GM18867 (cell line): ENCODE data around the gene RBM19.
"Not testable (repeated sequence)": the region's sequence is repeated elsewhere in the genome, so short reads cannot be mapped to it uniquely, and the experiment has no call there.

ENCODE experiments used
- ATAC-seq: cut with Tn5 transposase; IDR thresholded peaks from one replicate; pipeline ENCODE4 v1.9.1; 2021; ENCODE audit warnings: mild to moderate bottlenecking, moderate library complexity; ENCODE audit not compliant: unreplicated experiment

RBM19 gene

DNA sequence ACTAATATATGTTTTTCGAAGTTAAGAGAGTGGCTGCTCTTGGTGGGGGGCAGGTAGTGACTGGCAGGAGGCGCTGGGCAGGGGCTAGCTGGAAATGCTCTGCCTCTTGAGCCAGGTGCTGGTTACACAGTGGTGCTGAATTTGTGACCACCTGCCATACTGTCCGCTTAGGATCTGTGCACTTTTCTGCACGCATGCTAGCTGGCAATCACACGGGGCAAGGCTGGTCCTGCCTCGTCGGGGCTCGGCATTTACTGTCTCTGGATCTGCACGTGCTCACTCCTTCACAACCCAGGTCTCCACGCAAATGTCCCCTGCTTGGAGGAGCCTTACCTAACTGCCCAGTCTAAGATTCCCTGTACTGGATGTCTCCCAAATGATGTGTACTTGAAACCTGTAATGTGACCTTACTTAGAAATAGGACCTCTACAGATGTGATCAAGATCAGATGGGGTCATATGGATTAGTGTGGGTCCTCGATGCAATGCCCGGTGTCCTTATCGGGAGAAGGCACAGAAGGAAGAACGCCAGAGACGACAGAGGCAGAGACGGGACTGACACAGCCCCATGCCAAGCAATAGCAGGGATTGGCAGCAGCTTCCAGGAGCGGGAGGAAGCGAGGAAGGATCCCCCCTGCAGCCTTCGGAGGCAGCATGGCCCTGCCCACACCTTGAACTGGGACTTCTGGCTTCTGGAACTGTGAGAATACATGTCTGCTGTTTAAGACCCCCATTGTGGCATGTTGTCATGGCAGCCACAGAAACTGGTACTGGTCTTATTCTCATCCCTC lies 59.5 kb downstream of the RBM19 start:
- ATAC-seq = no peak

DNA sequence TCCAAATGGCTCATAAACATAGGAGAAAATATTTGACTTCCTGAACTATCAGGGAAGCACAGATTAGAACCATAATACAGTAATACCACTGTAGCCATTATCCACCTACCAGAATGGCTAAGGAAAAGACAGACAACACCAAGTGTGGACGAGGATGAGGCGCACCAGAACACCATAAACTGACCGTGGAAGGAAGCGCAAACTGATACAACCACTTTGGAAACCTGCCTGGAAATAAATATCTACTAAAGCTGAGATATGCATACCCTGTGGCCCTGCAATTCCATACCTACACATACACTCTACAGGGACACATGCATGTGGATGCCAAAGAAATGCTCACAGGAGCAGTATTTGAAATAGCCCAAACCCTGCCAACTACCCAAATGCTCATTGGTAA lies 60.3 kb downstream of the RBM19 start:
- ATAC-seq = no peak

GRCh38 chr12:113903381-113903863 lies 62.7 kb downstream of the RBM19 start:
- no peak for ATAC-seq

DNA sequence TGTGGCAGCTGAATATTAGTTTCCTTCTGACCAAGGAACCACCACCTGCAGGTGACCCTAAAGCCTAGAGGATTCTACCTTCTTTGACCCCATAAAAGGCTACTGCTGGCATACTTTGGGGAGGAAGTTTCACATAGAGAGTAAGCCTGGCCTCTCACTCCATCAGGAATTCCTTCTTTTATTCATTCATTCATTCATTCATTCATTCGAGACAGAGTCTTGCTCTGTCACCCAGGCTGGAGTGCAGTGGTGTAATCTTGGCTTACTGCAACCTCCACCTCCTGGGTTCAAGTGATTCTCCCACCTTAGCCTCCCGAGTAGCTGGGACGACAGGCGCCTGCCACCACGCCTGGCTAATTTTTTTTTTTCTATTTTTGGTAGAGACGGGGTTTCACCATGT lies 64.8 kb downstream of the RBM19 start:
- not testable (repeated sequence) for ATAC-seq

GRCh38 chr12:113900716-113901115 lies 65.4 kb downstream of the RBM19 start:
- no peak for ATAC-seq

- ATAC-seq = no peak
Measured at GRCh38 chr12:113899561-113900471, 66.3 kb downstream of the RBM19 start.

DNA sequence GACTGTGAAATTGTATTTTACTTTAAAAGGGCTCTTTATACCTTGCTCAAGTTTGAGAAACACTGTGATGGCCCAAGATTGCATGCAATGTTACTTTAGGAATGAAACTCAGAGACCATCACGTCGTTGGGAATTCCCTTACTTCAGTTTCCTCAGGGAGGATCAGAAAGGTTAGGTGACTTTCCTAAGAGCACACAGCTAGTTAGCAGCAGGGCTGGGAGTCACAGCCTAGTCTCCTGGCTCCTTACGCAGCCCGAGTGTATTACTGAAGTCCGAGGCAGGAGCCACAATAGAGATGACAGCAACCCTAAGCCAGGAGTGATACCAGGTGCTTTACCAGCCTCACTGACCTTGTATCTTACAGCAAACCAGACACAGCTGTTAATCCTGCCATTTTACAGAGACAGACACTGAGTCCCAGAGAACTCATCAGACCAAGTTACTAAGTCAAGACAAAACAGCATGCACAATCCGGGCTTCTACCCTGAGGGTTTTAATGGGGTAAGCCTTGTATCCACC lies 67.0 kb downstream of the RBM19 start:
- no peak for ATAC-seq

DNA sequence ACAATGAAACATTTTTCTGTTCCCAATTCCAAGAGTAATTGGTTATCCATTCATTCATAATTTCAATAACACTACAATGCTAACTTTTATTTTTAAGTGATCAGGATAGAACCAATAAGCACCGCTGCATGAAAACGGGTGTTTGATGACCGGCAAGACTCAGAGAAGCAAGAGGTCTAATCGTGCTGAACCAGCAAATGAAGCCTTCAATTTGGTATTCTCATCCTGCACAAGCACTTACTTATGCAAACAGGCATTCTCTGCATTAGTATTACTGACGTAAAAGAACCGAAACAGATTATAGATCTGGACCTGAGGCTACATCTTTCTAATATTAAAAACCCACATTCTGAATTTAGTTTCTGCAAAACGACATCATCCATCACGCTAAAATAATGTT lies 67.7 kb downstream of the RBM19 start:
- no peak for ATAC-seq

- ATAC-seq = no peak
Measured at GRCh38 chr12:113897406-113897805, 68.7 kb downstream of the RBM19 start.

DNA sequence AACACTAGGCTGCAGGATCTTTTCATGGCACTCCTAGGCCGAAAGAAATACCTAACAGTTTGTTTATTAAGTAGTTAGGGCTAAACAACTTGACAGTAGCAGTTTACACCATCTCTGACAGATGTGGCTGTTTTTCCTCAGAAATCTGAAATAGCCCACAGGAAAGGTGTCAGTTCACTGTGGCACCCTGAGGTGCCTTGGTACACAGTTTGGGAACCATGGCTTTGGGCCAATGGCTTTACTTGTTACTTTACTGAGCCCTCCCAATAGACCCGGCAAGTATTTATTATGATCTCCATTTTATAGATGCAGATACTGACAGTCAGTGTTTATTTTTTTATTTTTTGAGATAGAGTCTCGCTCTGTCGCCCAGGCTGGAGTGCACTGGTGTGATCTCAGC lies 69.3 kb downstream of the RBM19 start:
- no peak for ATAC-seq

DNA sequence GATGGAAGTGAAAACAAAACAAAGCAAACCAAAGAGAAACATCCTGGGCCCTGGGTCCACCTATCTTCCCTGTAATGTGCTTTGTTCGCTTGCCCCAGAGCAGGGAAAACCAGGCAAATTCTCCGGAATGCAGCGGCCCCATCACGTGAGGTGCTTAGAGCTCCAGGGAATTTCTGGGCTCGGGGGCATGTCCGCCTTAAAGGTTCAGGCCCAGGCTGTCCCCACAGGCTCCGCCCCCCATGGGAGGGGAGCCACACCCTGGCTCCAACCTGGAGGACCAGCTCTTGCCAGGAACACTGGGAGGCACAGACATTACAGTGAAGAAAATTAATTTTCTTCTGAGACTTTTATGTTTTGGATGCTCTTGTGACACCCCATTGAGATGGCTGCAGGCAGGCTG lies 69.9 kb downstream of the RBM19 start:
- no peak for ATAC-seq

DNA sequence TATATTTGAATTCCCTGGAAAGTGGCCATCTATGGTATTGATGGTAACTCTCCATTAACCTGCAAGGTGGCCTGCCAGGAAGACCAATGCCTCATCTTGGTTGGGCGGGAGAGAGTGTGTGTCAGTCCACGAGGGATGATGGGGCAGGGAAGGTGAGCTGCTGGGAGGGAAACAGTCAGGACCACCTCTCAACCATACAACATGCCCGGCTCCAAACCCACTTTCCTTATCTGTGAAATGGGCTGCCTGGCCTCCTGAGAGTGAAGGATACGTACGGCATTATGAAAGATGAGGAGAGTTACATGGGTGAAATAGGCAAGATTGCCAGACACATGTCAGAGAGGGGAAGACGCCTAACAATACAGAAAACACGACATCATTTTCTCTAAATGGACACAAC lies 70.9 kb downstream of the RBM19 start:
- no peak for ATAC-seq

DNA sequence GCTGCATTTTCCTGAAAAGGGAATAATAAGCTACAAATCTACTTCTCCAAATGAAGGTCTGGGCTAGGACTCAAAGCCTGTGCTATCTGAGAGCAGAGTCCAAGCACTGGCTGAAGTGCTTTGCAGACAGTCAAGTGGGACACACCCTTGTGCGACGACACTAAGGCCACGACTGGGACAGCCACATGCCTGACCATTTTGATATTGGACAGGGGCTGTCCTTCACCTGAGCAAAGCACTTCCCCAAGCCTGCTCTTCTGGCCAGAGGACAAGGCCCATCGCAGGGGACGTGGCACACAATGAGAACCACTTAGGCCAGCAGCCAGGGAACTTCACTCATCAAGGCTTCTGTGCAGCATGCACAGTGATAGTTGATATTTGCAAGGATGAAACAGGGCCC lies 71.4 kb downstream of the RBM19 start:
- no peak for ATAC-seq

DNA sequence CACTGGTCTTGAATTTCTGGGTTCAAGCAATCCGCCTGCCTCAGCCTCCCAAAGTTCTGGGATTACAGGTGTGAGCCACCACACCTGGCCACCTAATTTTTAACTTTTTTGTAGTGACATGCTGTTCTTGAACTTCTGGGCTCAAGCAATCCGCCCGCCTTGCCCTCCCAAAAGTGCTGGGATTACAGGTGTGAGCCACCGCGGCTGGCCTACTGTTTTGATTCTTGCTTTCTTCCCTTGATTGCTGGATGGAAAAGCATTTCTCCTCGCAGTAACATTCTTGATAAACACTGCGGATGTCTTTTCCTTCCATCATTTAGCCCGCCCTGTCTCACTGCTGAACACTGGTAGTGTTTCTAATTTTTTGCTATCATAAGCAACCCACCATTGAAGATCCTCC lies 72.9 kb downstream of the RBM19 start:
- ATAC-seq = no peak

GRCh38 chr12:113892556-113892955 lies 73.6 kb downstream of the RBM19 start:
- no peak for ATAC-seq

DNA sequence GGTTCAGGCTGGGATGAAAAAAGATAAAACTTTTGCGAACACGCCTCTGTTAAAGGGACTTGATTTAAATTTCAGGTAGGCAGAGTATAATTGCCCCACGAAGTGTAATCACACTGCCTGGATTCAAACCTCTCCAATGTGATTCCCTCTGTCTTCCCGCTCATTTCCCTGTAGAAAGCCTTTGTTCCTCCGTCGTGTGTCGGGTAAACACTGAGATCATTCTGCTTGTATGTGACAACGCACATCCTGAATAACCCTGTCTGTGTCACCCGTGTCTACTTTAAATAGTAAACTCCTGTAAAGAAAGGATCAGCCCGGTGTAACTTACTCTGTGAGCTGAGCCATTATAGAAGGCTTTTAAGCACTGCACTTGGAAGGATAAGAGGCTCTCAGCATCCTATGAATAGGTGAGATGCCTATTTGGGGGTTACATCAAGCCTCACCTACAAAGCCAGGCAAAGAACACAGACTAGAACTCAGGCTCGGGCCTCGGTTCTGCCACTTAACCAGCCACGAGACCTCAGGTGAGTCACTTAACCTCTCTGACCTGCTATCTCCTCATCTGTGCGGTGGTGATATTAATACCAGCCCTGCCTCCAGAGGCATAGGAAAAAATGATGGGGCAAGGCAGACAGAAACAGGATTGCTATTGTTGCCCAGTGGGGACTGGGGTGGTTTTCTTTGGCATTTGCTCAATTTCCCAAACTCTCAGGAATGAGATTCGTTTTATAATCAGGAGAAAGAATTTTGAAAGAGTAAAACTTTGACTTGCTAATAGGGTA lies 74.2 kb downstream of the RBM19 start:
- no peak for ATAC-seq

DNA sequence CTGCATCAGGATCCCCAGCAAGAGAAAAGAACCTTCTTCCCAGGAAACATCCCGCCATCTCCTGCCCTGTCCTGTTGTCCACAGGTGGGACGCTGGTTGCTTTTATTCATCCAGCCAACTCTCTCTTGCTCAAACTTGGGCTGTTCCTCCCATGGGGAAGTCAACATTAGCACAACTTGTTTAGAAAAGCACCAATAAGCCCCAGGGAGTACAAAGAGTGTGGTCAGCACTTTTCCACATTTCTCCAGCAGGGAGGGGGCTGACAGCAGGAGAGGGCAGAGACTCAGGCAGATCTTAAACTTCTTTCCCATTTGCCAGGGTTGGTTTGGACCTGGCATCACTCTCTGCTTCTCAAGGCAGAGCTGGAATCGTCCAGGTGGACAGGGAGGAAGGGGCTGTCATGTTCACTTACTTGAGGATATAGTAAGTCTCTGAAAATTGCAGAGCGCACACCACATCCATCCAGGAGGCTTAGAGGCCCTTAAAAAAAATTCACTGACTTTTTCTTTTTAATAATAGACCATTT lies 74.9 kb downstream of the RBM19 start:
- ATAC-seq = no peak

GRCh38 chr12:113889891-113890581 lies 76.1 kb downstream of the RBM19 start:
- no peak for ATAC-seq

DNA sequence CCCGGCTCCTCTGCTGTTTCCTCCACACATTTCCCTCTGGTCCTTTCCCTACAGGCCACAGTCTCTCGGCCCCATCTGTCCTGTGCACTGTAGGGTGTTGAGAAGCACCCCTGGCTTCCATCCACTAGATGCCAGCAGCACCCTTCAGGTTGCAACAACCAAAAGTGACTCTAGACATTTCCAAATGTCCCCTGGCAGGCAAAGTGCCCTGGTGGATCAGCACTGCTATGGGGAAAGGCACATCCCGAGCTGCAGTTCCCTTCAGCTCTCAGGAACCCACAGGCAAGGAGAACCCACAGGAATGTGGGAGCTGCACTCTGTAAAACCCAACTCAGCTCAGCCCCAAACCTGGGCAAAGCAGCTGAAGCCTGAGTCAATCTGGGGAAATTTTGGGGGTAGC lies 77.0 kb downstream of the RBM19 start:
- no peak for ATAC-seq

DNA sequence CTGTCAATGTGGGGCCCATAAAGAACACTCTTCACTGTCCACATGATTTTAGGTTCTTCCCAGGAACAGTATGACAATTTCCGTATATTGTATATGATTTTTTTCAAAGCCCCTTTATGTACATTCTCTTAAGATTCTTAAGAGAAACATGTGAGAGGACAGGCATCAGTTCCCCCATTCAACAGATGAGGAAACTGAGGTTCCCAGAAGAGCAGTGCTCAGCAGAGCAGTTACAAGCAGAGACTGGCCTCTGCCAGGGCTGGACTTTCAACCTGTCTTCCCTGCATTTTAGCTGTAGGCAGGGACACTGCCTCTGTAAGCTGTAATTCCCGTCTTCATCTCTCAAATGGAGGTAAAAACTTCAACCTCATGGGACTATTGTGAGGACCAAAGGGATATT lies 77.7 kb downstream of the RBM19 start:
- ATAC-seq = no peak
